Measurements from ENCODE around the gene NCR3LG1. TPM values are rescaled to one million over a fixed set of nuclear protein-coding genes. Genes with fewer than 3 reads are reported as not detected.

NCR3LG1 gene
- total RNA-seq (1 to 10 TPM in 4 of 5 experiments, under 1 TPM in 1; 0.70 to 2.9 (median 2.3) TPM), polyA plus RNA-seq (not detected), total RNA-seq (10.5 reads per million, percentile 37 among the genes with 10 or more reads in this experiment)

DNA sequence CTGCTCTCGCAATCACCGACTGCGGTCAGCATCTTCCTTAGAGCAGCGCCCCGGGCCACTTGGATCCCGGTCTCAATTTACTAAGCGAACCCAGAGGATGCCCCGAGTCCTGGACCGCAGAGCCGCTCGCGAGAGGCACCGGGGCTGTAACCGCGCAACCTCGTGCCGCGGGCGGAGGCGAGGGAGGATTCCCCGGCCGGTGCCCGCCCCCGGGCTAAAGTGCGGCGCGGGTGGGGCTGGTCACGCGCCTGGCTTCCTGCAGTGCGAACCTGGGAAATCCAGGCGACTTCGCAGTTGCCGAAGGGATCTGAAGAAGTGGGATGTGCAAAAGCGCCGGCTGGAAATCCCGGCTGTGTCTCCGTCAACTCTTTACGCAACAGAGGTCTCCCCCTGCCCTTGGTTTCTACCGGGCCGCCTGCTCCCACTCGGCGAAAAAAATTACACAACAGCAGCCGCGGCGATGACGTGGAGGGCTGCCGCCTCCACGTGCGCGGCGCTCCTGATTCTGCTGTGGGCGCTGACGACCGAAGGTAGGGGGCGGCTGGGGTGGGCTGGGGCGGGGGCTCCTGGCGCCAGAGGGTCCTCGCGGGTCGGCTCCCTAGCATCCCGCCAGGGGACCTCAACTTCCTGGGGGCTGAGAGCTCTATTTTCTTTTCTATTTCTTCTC lies at the start of gene NCR3LG1:
Gene NCR3LG1, plus strand, starts transcription at position 291 of the 667 bp plus-strand sequence. Its CDS starts 170 bp downstream, at position 461.
- ATAC-seq (peak; percentile 81), DNase-seq (peak; percentile 46 to 77 (median 61))
- H3K4me1 ChIP-seq (ENCODE audit: control insufficient read depth in 2 of 2, insufficient read depth in 2 of 2, low read length in 2 of 2) = peaks cover 10% of the 10 kb centered on the region in 2 donors
- H3K36me3 ChIP-seq (ENCODE audit: control insufficient read depth in 2 of 3, insufficient read depth in 3 of 3, low read length in 3 of 3) = no peaks in the 10 kb centered on the region
- Mint-ChIP-seq H3K4me1 (peaks cover 27 to 31% (median 29%) of the 10 kb centered on the region in 7 donors), H3K9me3 (peaks cover 0 to 5% (median 1%) of the 10 kb centered on the region in 11 donors), H3K4me3 (peak within 1 kb of the TSS; percentile 88 to 95 (median 90)), H3K27me3 (peaks cover 0 to 43% (median 0%) of the 10 kb centered on the region in 5 donors), H3K27ac (peak within 1 kb of the TSS; percentile 67 to 92 (median 78)), H3K36me3 (peaks cover 0 to 17% (median 0%) of the 10 kb centered on the region in 5 donors)
- H3K4me3 ChIP-seq (ENCODE audit: low read length) = peak within 1 kb of the TSS; percentile 77
- POLR2A ChIA-PET = interaction anchor here (2.9 kb wide), 1 partner anchor 74 kb away, joined by 17 read pairs; the partner anchor contains the start of gene NUCB2
- H3K27me3 ChIP-seq (ENCODE audit: control insufficient read depth in 2 of 2, insufficient read depth in 2 of 2, low read length in 2 of 2) = no peaks in the 10 kb centered on the region
- H3K27ac ChIP-seq (ENCODE audit: low read depth, low read length) = peak within 1 kb of the TSS; percentile 50
- H3K9me3 ChIP-seq (ENCODE audit: control insufficient read depth in 2 of 3, low read length in 3 of 3) = no peaks in the 10 kb centered on the region
- CTCF ChIA-PET = interaction anchor here (0.6 kb wide), 1 partner anchor 577 kb away, joined by 3 read pairs; no protein-coding TSS in a partner anchor
- intact Hi-C loops (cut with micrococcal nuclease) = loop anchor here (1.0 to 10.0 kb wide), 8 partner anchors 17 to 617 kb away; partner anchors contain the start of genes RPS13 (in 2 of the 2), C11orf58 (in 1 of the 2) and NUCB2 (in 1 of the 2)

DNA sequence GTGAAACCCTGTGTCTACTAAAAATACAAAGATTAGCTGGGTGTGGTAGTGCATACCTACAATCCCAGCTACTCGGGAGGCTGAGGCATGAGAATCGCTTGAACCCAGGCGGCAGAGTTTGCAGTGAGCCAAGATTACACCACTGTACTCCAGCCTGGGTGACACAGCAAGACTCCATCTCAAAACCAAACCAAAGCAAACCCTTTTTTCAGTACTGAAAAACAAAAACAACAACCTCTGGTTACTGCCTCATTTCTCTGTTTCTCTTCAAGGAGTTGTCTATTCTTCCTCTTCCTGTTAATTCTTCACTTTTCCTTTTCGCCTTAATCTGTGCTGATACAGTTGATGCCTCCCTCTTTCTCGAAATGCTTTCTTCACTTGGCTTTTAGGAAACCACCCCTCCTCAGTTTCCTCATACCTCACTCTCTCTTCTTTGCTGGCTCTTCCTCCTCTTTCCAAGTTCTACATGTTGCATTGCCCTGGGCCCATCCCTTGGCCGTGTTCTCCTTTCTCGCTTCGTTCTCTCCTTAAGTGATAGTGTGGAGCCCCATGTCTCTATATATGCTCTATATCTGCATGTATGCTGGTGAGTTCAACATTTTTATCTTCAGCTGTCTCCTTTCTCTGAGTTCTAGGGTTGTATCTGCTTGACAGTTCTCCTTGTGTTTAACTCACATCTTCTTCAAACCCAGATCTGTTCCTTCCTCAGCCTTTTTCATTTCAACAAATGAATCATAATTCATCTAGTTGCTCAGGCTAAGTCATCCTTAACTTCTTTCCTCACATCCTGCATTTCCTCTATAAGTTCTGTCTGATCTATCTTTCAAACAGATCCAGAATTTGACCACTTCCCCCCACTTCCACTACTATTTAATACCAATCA lies 38.0 kb upstream of the NCR3LG1 start:
- no peak overlapping the region for H3K4me3 Mint-ChIP-seq
- intact Hi-C loops (cut with micrococcal nuclease) = loop anchor here in 1 of 2 donors (5.0 kb wide), 1 partner anchor 81 kb away; no protein-coding TSS in a partner anchor
- no peak overlapping the region for H3K27ac ChIP-seq (ENCODE audit: low read depth, low read length)
- H3K4me1 ChIP-seq (ENCODE audit: control insufficient read depth in 2 of 2, insufficient read depth in 2 of 2, low read length in 2 of 2) = no peaks in the 10 kb centered on the region
- H3K27ac Mint-ChIP-seq = no peak overlapping the region
- ATAC-seq (no peak), DNase-seq (no peak)
- no peaks in the 10 kb centered on the region for H3K9me3 Mint-ChIP-seq
- H3K36me3 Mint-ChIP-seq = peaks cover 3 to 23% (median 12%) of the 10 kb centered on the region in 5 donors
- H3K27me3 Mint-ChIP-seq = no peaks in the 10 kb centered on the region
- no peaks in the 10 kb centered on the region for H3K9me3 ChIP-seq (ENCODE audit: control insufficient read depth in 2 of 3, low read length in 3 of 3)
- ChIA-PET CTCF (no interaction called here), POLR2A (no interaction called here)
- H3K4me1 Mint-ChIP-seq = no peaks in the 10 kb centered on the region
- peaks cover 0 to 54% (median 3%) of the 10 kb centered on the region in 3 experiments for H3K36me3 ChIP-seq (ENCODE audit: control insufficient read depth in 2 of 3, insufficient read depth in 3 of 3, low read length in 3 of 3)
- H3K27me3 ChIP-seq (ENCODE audit: control insufficient read depth in 2 of 2, insufficient read depth in 2 of 2, low read length in 2 of 2) = no peaks in the 10 kb centered on the region
- no peak overlapping the region for H3K4me3 ChIP-seq (ENCODE audit: low read length)

GRCh38 chr11:17314232-17314547 lies 37.4 kb upstream of the NCR3LG1 start:
- Histone ChIP-seq H3K36me3 (ENCODE audit: control insufficient read depth in 2 of 3, insufficient read depth in 3 of 3, low read length in 3 of 3) (peaks cover 0 to 59% (median under 1%) of the 10 kb centered on the region in 3 experiments), H3K9me3 (ENCODE audit: control insufficient read depth in 2 of 3, low read length in 3 of 3) (no peaks in the 10 kb centered on the region), H3K4me3 (ENCODE audit: low read length) (no peak overlapping the region), H3K4me1 (ENCODE audit: control insufficient read depth in 2 of 2, insufficient read depth in 2 of 2, low read length in 2 of 2) (no peaks in the 10 kb centered on the region), H3K27me3 (ENCODE audit: control insufficient read depth in 2 of 2, insufficient read depth in 2 of 2, low read length in 2 of 2) (no peaks in the 10 kb centered on the region), H3K27ac (ENCODE audit: low read depth, low read length) (no peak overlapping the region)
- Mint-ChIP-seq H3K36me3 (peaks cover 5 to 26% (median 15%) of the 10 kb centered on the region in 5 donors), H3K27me3 (no peaks in the 10 kb centered on the region), H3K4me1 (no peaks in the 10 kb centered on the region), H3K27ac (no peak overlapping the region), H3K4me3 (no peak overlapping the region), H3K9me3 (no peaks in the 10 kb centered on the region)
- ATAC-seq (no peak), DNase-seq (no peak)
- POLR2A ChIA-PET = no interaction called here
- CTCF ChIA-PET = no interaction called here
- intact Hi-C loops (cut with micrococcal nuclease) = loop anchor here in 1 of 2 donors (5.0 kb wide), 1 partner anchor 82 kb away; no protein-coding TSS in a partner anchor

DNA sequence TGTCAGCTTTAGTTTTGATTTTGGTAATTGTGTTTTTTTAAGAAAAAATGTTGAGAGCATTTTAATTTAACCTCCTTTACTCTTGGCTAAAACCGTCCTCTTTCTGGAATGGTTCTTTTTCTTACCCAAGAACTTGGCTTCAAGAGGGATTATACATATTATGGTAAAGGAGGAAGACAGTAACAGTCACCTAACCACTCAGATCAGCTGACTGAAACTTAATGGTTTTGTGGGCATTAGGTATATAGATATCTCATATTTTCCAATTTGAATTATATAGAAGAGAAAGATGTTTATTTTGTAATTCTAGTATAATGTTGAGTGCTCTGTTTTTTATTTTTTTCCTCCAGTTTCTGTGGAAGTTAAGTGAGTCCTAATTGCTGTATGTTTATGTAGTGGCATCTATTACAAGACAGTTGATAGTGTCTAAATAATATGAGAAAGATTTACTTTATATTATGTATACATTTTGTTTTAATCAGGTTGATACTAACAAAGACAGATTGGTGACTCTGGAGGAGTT lies 36.6 kb upstream of the NCR3LG1 start:
- Mint-ChIP-seq H3K9me3 (peaks cover 0 to 3% (median 0%) of the 10 kb centered on the region in 11 donors), H3K27ac (peak overlapping the region in 2 of 9 donors; percentile 12 to 20), H3K27me3 (no peaks in the 10 kb centered on the region), H3K36me3 (peaks cover 9 to 29% (median 21%) of the 10 kb centered on the region in 5 donors), H3K4me1 (peaks cover 0 to 1% (median 0%) of the 10 kb centered on the region in 7 donors), H3K4me3 (no peak overlapping the region)
- H3K27ac ChIP-seq (ENCODE audit: low read depth, low read length) = no peak overlapping the region
- intact Hi-C loops (cut with micrococcal nuclease) = loop anchor here in 1 of 2 donors (5.0 kb wide), 1 partner anchor 83 kb away; no protein-coding TSS in a partner anchor
- no peaks in the 10 kb centered on the region for H3K9me3 ChIP-seq (ENCODE audit: control insufficient read depth in 2 of 3, low read length in 3 of 3)
- no peaks in the 10 kb centered on the region for H3K4me1 ChIP-seq (ENCODE audit: control insufficient read depth in 2 of 2, insufficient read depth in 2 of 2, low read length in 2 of 2)
- peaks cover 0 to 59% (median 0%) of the 10 kb centered on the region in 3 experiments for H3K36me3 ChIP-seq (ENCODE audit: control insufficient read depth in 2 of 3, insufficient read depth in 3 of 3, low read length in 3 of 3)
- ChIA-PET CTCF (no interaction called here), POLR2A (interaction anchor here (0.6 kb wide), 1 partner anchor 12 kb away, joined by 3 read pairs; no protein-coding TSS in a partner anchor)
- no peak for DNase-seq
- ATAC-seq = no peak
- H3K4me3 ChIP-seq (ENCODE audit: low read length) = no peak overlapping the region
- no peaks in the 10 kb centered on the region for H3K27me3 ChIP-seq (ENCODE audit: control insufficient read depth in 2 of 2, insufficient read depth in 2 of 2, low read length in 2 of 2)

- CTCF ChIA-PET = interaction anchor here (0.6 to 0.9 kb wide), 2 partner anchors 20 to 25 kb away, joined by 3 to 4 read pairs; no protein-coding TSS in a partner anchor
- H3K27me3 Mint-ChIP-seq = no peaks in the 10 kb centered on the region
- H3K4me3 Mint-ChIP-seq = no peak overlapping the region
- intact Hi-C loops (cut with micrococcal nuclease) = no loop called here
- no peaks in the 10 kb centered on the region for H3K9me3 Mint-ChIP-seq
- Histone ChIP-seq H3K27ac (ENCODE audit: low read depth, low read length) (no peak overlapping the region), H3K36me3 (ENCODE audit: control insufficient read depth in 2 of 3, insufficient read depth in 3 of 3, low read length in 3 of 3) (peaks cover 0 to 56% (median 0%) of the 10 kb centered on the region in 3 experiments), H3K9me3 (ENCODE audit: control insufficient read depth in 2 of 3, low read length in 3 of 3) (no peaks in the 10 kb centered on the region), H3K4me3 (ENCODE audit: low read length) (no peak overlapping the region), H3K4me1 (ENCODE audit: control insufficient read depth in 2 of 2, insufficient read depth in 2 of 2, low read length in 2 of 2) (peaks cover 9 to 10% of the 10 kb centered on the region in 2 donors), H3K27me3 (ENCODE audit: control insufficient read depth in 2 of 2, insufficient read depth in 2 of 2, low read length in 2 of 2) (no peaks in the 10 kb centered on the region)
- peak overlapping the region in 5 of 9 donors; percentile 21 to 71 (median 62) for H3K27ac Mint-ChIP-seq
- H3K4me1 Mint-ChIP-seq = peaks cover 8 to 35% (median 25%) of the 10 kb centered on the region in 7 donors
- DNase-seq (no peak), ATAC-seq (no peak)
- POLR2A ChIA-PET = interaction anchor here (1.2 kb wide), 1 partner anchor 54 kb away, joined by 3 read pairs; no protein-coding TSS in a partner anchor
- peaks cover 21 to 68% (median 42%) of the 10 kb centered on the region in 5 donors for H3K36me3 Mint-ChIP-seq
Measured at GRCh38 chr11:17328871-17329494, 22.6 kb upstream of the NCR3LG1 start.

All from naive thymus-derived CD4-positive, alpha-beta T cell (primary cell).